GM18526 (cell line): ENCODE data around the gene PGAP2.

Experiments
- POLR2A ChIP-seq: IDR thresholded peaks from 3 replicates; pipeline ENCODE4 v1.6.1; 2011; ENCODE audit not compliant: insufficient read length; ENCODE audit errors: extremely low read depth

Gene PGAP2

GRCh38 chr11:3859373-3859881 lies 51.1 kb downstream of the PGAP2 start:
- TF ChIP-seq POLR2A, result no peak

GRCh38 chr11:3860375-3860774 lies 52.0 kb downstream of the PGAP2 start:
- no peak for TF ChIP-seq POLR2A

GRCh38 chr11:3861683-3862082 lies 53.3 kb downstream of the PGAP2 start:
- TF ChIP-seq POLR2A, result no peak

GRCh38 chr11:3865388-3866193 lies 57.2 kb downstream of the PGAP2 start:
- no peak for TF ChIP-seq POLR2A

GRCh38 chr11:3866206-3866605 lies 57.8 kb downstream of the PGAP2 start:
- TF ChIP-seq POLR2A, result no peak

GRCh38 chr11:3866836-3867208 lies 58.5 kb downstream of the PGAP2 start:
- TF ChIP-seq POLR2A, result no peak

GRCh38 chr11:3867209-3868091 lies 59.1 kb downstream of the PGAP2 start:
- TF ChIP-seq POLR2A, result no peak

GRCh38 chr11:3873712-3874349 lies 65.5 kb downstream of the PGAP2 start:
- no peak for TF ChIP-seq POLR2A
